Fibroblast of skin of left quadriceps (primary cell): ENCODE results near the gene ZCCHC12.

Source experiments
- DNase-seq, 2 experiments: peaks; one replicate each; pipeline ENCODE4 v3.0.0-alpha.2; 2013; ENCODE audit warnings: low read depth in 2 of 2

ZCCHC12 gene

DNA sequence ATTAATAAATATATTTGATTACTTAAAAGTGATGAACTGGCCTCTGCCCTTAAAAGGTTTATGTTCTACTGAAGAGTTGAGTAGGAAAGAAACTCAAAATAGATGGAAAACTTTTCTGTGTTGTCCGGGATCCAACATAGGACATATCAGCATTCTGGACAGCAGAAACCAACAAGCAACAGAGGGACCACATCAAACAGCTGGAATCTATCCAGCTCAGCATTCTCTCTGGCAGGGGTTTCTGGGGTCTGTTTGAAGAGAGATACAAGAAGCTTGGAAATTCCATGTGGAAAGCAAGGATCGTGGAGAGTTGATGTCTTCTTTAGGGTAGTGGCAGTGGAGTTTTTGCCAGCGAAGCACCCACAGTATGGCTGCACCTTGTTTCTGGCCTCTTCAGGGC lies 43.6 kb downstream of the ZCCHC12 start:
- DNase-seq = no peak

DNA sequence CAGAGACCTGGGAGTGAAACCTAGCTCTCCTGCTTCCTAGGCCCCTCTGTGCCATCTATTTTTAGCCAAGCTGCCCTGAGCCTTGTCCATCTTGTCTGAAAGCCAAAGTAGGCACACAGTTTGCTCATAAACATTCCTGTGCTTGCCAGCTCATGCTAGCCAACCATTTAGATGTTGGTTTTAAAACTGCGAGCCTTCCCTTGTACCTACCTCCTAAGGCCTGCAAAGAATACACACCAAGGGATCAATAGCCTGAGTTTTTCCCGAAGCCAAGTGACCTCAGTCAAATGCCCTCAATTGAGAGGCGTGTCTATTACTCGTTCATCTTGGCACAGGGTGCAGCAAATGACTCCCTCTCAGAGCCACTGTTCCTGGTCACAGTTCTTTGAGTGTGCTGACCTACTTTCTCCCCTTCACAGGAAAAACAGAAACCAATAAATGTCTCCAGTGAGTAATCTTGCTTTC lies 48.5 kb downstream of the ZCCHC12 start:
- DNase-seq = no peak
